K562 (cell line): ENCODE results near the gene TMC6. TPM values are rescaled to one million over a fixed set of nuclear protein-coding genes. Genes with fewer than 3 reads are reported as not detected.
A peak's percentile ranks its signal among the peaks of the same experiment; 100 is the strongest.

Experiments
- CBX3 ChIP-seq, 2 experiments: IDR thresholded peaks; 1 replicate in 1 of 2; 2 replicates in 1 of 2; pipeline ENCODE4 v1.6.1; 2012; ENCODE audit warnings: inconsistent platforms in 2 of 2, low read length in 2 of 2, borderline replicate concordance in 1 of 2, control low read depth in 1 of 2
- CHAMP1 ChIP-seq: fragments of 450-650 bp; IDR thresholded peaks from 2 replicates; pipeline ENCODE4 v1.6.1; 2016; ENCODE audit warnings: mild to moderate bottlenecking
- DDX20 ChIP-seq: fragments of 450-650 bp; IDR thresholded peaks from 2 replicates; pipeline ENCODE4 v1.6.1; 2016; ENCODE audit warnings: missing genetic modification characterization, low read depth, mild to moderate bottlenecking, missing compliant biosample characterization, moderate library complexity
- E2F3 ChIP-seq: fragments of 250-450 bp; sonication (Bioruptor Pico); IDR thresholded peaks from 2 replicates; pipeline ENCODE4 v1.4.0; 2020; ENCODE audit warnings: mild to moderate bottlenecking
- HMG20B ChIP-seq: fragments of 250-450 bp; sonication (Bioruptor Pico); IDR thresholded peaks from 2 replicates; pipeline ENCODE4 v1.5.0; 2021; ENCODE audit warnings: mild to moderate bottlenecking
- HMGN3 ChIP-seq: IDR thresholded peaks from 2 replicates; pipeline ENCODE4 v1.6.1; 2011; ENCODE audit warnings: borderline replicate concordance, low read depth, mild to moderate bottlenecking, mixed read lengths, low read length; ENCODE audit not compliant: insufficient read length; ENCODE audit errors: extremely low read depth
- MXI1 ChIP-seq: IDR thresholded peaks from 2 replicates; pipeline ENCODE4 v1.6.1; 2011; ENCODE audit warnings: low read depth, mild to moderate bottlenecking, improper control_type of control experiment, low read length
- NEUROD1 ChIP-seq: fragments of 150-350 bp; IDR thresholded peaks from 2 replicates; pipeline ENCODE4 v1.6.1; 2014; ENCODE audit warnings: borderline replicate concordance, low read length, low read depth; ENCODE audit not compliant: partially characterized antibody
- PHB2 ChIP-seq: fragments of 450-650 bp; IDR thresholded peaks from 2 replicates; pipeline ENCODE4 v1.6.1; 2017; ENCODE audit warnings: low read depth
- SFPQ ChIP-seq: fragments of 200-400 bp; formaldehyde crosslinking; IDR thresholded peaks from 2 replicates; pipeline ENCODE4 v1.6.1; 2017; ENCODE audit warnings: mild to moderate bottlenecking, low read depth, low read length, moderate library complexity
- SNRNP70 ChIP-seq: fragments of 200-400 bp; formaldehyde crosslinking; optimal IDR thresholded peaks from 2 replicates; pipeline ENCODE3; 2017; ENCODE audit warnings: low read depth, low read length
- TEAD1 ChIP-seq, 2 experiments: fragments of 450-650 bp in 1 of 2; sonication (generic) in 1 of 2; formaldehyde crosslinking; IDR thresholded peaks; 2 replicates each; pipeline versions ENCODE4 v1.4.0 to v1.8.0; 2020 to 2022; ENCODE audit warnings: mild to moderate bottlenecking in 2 of 2, missing genetic modification reagents in 1 of 2
- ZBTB2 ChIP-seq: fragments of 450-650 bp; IDR thresholded peaks from 2 replicates; pipeline ENCODE4 v1.6.1; 2016; ENCODE audit warnings: antibody characterized with exemption
- ZBTB5 ChIP-seq: fragments of 450-650 bp; IDR thresholded peaks from 2 replicates; pipeline ENCODE4 v1.6.1; 2017; ENCODE audit warnings: antibody characterized with exemption
- ZNF12 ChIP-seq: sonication (generic); formaldehyde crosslinking; IDR thresholded peaks from 2 replicates; pipeline ENCODE4 v1.4.0; 2020; ENCODE audit warnings: mild to moderate bottlenecking, missing genetic modification reagents
- ZNF436 ChIP-seq: fragments of 250-450, 450-650 bp; sonication (Bioruptor Pico); formaldehyde crosslinking; IDR thresholded peaks from 2 replicates; pipeline ENCODE4 v1.7.0; 2020; ENCODE audit warnings: mild to moderate bottlenecking
- ZNF740 ChIP-seq, 3 experiments: fragments of 200-800 bp in 1 of 3; sonication (Bioruptor generic) in 1 of 3; sonication (generic) in 1 of 3; formaldehyde crosslinking in 1 of 3; IDR thresholded peaks; 2 replicates each; pipeline versions ENCODE4 v1.6.1 to v1.8.0; 2016 to 2022; ENCODE audit warnings: mild to moderate bottlenecking in 2 of 3, missing compliant biosample characterization in 2 of 3, missing genetic modification characterization in 2 of 3, missing genetic modification reagents in 1 of 3
- polyA plus RNA-seq, 8 experiments: library from polyadenylated mRNA; depleted of rRNA in 4 of 8; stranded (reverse) in 5 of 8; unstranded in 3 of 8; fragments of >200 nt; fragmentation: Nextera tagmentation in 2 of 8; fragmentation: Illumina TruSeq in 1 of 8; extraction: Ambion mirVana in 2 of 8; extraction: Trizol in 1 of 8; gene quantifications; 2 replicates each; pipeline versions ENCODE4 v1.2.1 to v1.2.3, GENCODE V29; 2011 to 2014; ENCODE audit warnings: inconsistent platforms in 1 of 8, missing spikeins in 1 of 8
- total RNA-seq, 7 experiments: library from RNA; depleted of rRNA in 6 of 7; stranded (reverse); fragments of >200 nt in 6 of 7; fragmentation: Illumina TruSeq in 2 of 7; extraction: Trizol in 2 of 7; gene quantifications; 2 replicates each; pipeline versions ENCODE4 v1.2.1 to v1.2.3, GENCODE V29; 2011 to 2021; ENCODE audit warnings: low replicate concordance in 1 of 7

The TMC6 gene
- total and polyA plus RNA-seq, 9 of the 15 experiments (the other 6 are each of a cell fraction or from before 2014, with no cell fraction given), result 4.1 to 351 (median 66.9) TPM

- TF ChIP-seq HMGN3, result peak; percentile 57
- TF ChIP-seq CHAMP1, result no peak
- peak; percentile 54 for TF ChIP-seq NEUROD1
- TF ChIP-seq DDX20 (tag), result no peak
- no peak for TF ChIP-seq E2F3 (CRISPR knock-in tag)
- TF ChIP-seq ZNF12 (CRISPR knock-in tag), result no peak
- 0 out of 2 replicates have a peak, but pooled peaks have one; percentile 8 for TF ChIP-seq ZBTB2
- TF ChIP-seq MXI1, result no peak
- no peak for TF ChIP-seq SNRNP70
- TF ChIP-seq HMG20B, result no peak
- TF ChIP-seq CBX3 (IDR thresholded peaks at IDR 0.05; ENCODE audit: borderline replicate concordance in 1 of 2, low read length in 2 of 2), result no peak
- TF ChIP-seq ZBTB5, result no peak
- TF ChIP-seq ZNF740 (CRISPR knock-in tag; IDR thresholded peaks at IDR 0.05), result peak; percentile 74
- TF ChIP-seq ZNF740 (tag; IDR thresholded peaks at IDR 0.05), result no peak
- 0 out of 4 replicates have a peak, but pooled peaks of 1 of the 2 experiments have one; percentile 37 for TF ChIP-seq TEAD1 (CRISPR knock-in tag; IDR thresholded peaks at IDR 0.05)
- TF ChIP-seq SFPQ, result no peak
- TF ChIP-seq ZNF436 (CRISPR knock-in tag), result 0 out of 2 replicates have a peak, but pooled peaks have one; percentile 8
- no peak for TF ChIP-seq PHB2
Observed at GRCh38 chr17:78168242-78168902, 39.8 kb upstream of the TMC6 start, which contains the start of gene SYNGR2 (continued).
